ENCODE data around the gene SORCS1. TPM values are rescaled to one million over a fixed set of nuclear protein-coding genes. Genes with fewer than 3 reads are reported as not detected.

The SORCS1 gene
- total RNA-seq, 4 donors from 2014 or later = 34.3 to 85.0 (median 49.3) TPM

DNA sequence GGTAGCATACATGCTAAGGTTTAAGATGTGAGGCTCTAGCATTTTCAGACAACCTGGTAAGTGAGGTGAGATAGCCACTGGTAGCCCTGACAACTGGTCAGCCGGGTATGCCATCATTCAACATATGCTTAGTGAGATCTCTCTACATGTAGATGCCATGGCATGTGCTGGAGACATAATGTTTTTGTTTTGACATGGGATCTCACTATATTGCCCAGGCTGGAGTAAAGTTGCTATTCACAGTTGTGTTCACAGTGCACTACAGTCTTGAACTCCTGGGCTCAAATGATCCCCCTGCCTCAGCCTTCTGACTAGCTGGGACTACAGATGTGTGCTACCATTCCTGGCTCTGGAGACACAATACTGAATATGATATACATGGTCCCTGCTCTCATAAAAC is 437.3 kb downstream of the SORCS1 start:
- TF ChIP-seq, protein P1, sequence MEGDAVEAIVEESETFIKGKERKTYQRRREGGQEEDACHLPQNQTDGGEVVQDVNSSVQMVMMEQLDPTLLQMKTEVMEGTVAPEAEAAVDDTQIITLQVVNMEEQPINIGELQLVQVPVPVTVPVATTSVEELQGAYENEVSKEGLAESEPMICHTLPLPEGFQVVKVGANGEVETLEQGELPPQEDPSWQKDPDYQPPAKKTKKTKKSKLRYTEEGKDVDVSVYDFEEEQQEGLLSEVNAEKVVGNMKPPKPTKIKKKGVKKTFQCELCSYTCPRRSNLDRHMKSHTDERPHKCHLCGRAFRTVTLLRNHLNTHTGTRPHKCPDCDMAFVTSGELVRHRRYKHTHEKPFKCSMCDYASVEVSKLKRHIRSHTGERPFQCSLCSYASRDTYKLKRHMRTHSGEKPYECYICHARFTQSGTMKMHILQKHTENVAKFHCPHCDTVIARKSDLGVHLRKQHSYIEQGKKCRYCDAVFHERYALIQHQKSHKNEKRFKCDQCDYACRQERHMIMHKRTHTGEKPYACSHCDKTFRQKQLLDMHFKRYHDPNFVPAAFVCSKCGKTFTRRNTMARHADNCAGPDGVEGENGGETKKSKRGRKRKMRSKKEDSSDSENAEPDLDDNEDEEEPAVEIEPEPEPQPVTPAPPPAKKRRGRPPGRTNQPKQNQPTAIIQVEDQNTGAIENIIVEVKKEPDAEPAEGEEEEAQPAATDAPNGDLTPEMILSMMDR (IDR thresholded peaks at IDR 0.05) = no peak
- TF ChIP-seq EP300 (IDR thresholded peaks at IDR 0.05) (no peak), POLR2A (IDR thresholded peaks at IDR 0.05) (no peak)
- 84 to 86% methylated on average over 1 of the region's 1 CpG for WGBS, 2 donors
- DNase-seq (ENCODE audit: low spot score in 2 of 2) = no peak
- Histone ChIP-seq H3K9me3 (no peaks in the 10 kb centered on the region), H3K27me3 (no peaks in the 10 kb centered on the region), H3K4me1 (no peaks in the 10 kb centered on the region), H3K4me3 (no peak overlapping the region), H3K36me3 (peaks cover 0 to 11% (median 0%) of the 10 kb centered on the region in 3 donors), H3K27ac (no peak overlapping the region)

- Histone ChIP-seq H3K4me3 (no peak overlapping the region), H3K4me1 (no peaks in the 10 kb centered on the region), H3K36me3 (no peaks in the 10 kb centered on the region), H3K9me3 (peaks cover 0 to 3% (median 0%) of the 10 kb centered on the region in 4 donors), H3K27me3 (no peaks in the 10 kb centered on the region), H3K27ac (no peak overlapping the region)
- WGBS, 2 donors = 87 to 98% methylated on average over 2 of the region's 2 CpGs
- DNase-seq (ENCODE audit: low spot score in 2 of 2) = no peak
- TF ChIP-seq, protein P1 (IDR thresholded peaks at IDR 0.05) = no peak
- TF ChIP-seq POLR2A (IDR thresholded peaks at IDR 0.05) = no peak
- no peak for TF ChIP-seq EP300 (IDR thresholded peaks at IDR 0.05)
These were observed 442.0 kb downstream of the SORCS1 start for GRCh38 chr10:106722524-106722923.

GRCh38 chr10:106720683-106721082 is 443.8 kb downstream of the SORCS1 start:
- WGBS, 2 donors = 80 to 87% methylated on average over 2 of the region's 2 CpGs
- Histone ChIP-seq H3K36me3 (no peaks in the 10 kb centered on the region), H3K4me1 (peaks cover 0 to 14% (median 0%) of the 10 kb centered on the region in 4 donors), H3K27ac (no peak overlapping the region), H3K4me3 (no peak overlapping the region), H3K9me3 (peaks cover 0 to 3% (median 0%) of the 10 kb centered on the region in 4 donors), H3K27me3 (no peaks in the 10 kb centered on the region)
- no peak for DNase-seq (ENCODE audit: low spot score in 2 of 2)
- TF ChIP-seq EP300 (IDR thresholded peaks at IDR 0.05) (no peak), POLR2A (IDR thresholded peaks at IDR 0.05) (no peak)
- TF ChIP-seq, protein P1 (IDR thresholded peaks at IDR 0.05) = no peak

- Histone ChIP-seq H3K27me3 (no peaks in the 10 kb centered on the region), H3K9me3 (peaks cover 0 to 3% (median 0%) of the 10 kb centered on the region in 4 donors), H3K4me1 (peaks cover 0 to 14% (median 0%) of the 10 kb centered on the region in 4 donors), H3K27ac (no peak overlapping the region), H3K4me3 (no peak overlapping the region), H3K36me3 (no peaks in the 10 kb centered on the region)
- TF ChIP-seq, protein P1 (IDR thresholded peaks at IDR 0.05) = no peak
- TF ChIP-seq EP300 (IDR thresholded peaks at IDR 0.05) (no peak), POLR2A (IDR thresholded peaks at IDR 0.05) (no peak)
- 20 to 36% methylated on average over 1 of the region's 1 CpG for WGBS, 2 donors
- no peak for DNase-seq (ENCODE audit: low spot score in 2 of 2)
These were observed 448.1 kb downstream of the SORCS1 start for GRCh38 chr10:106716381-106716780.

DNA sequence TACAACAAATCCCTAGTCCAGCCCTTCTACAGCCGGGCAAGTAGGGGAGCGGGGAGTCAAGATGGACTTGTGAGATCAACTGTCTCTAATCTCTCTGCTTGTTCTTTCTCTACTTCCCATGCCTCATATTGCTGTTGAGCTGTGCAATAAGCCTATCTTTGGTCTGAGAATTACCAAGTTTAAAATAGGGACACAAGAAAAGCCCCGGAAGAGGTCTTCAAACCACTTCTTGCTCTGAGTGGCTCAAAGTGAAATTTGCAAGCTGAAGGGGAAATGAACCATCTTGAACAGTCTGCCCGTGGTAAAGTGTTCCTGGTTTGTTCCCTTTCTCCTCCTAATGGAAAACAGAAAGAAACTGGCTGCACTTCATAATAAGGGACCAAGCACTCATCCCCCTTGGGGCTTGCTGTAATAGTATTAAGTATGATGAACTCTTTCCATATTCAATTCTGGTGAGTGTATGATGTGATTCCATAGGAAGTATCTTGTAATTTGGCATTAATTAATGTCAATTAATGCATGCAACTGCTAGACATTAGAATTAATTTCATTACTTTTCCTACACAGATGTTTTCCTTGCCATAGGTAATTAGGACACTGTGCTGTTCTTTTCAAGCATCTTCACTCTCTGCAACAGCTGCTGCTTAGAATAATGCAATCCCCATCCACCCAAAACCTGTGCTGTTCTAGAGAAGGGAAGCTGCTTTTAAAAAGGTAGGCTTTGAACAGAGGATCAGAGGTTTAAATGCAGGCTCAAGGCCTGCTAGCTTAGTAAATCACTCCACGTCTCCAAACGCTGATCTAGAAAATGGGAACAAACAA is 449.6 kb downstream of the SORCS1 start:
- WGBS, 2 donors = 73 to 75% methylated on average over 6 of the region's 6 CpGs
- Histone ChIP-seq H3K27ac (no peak overlapping the region), H3K4me1 (peaks cover 0 to 14% (median 0%) of the 10 kb centered on the region in 4 donors), H3K4me3 (no peak overlapping the region), H3K9me3 (peaks cover 0 to 3% (median 0%) of the 10 kb centered on the region in 4 donors), H3K36me3 (no peaks in the 10 kb centered on the region), H3K27me3 (no peaks in the 10 kb centered on the region)
- TF ChIP-seq, protein P1 (IDR thresholded peaks at IDR 0.05) = no peak
- TF ChIP-seq POLR2A (IDR thresholded peaks at IDR 0.05) (no peak), EP300 (IDR thresholded peaks at IDR 0.05) (no peak)
- no peak for DNase-seq (ENCODE audit: low spot score in 2 of 2)

Measured in tibial nerve (tissue), 4 donors.